ENCODE results near the gene CCNI2. TPM values are rescaled to one million over a fixed set of nuclear protein-coding genes. Genes with fewer than 3 reads are reported as not detected.

The CCNI2 gene
- total RNA-seq, 4 donors from 2014 or later = not detected

DNA sequence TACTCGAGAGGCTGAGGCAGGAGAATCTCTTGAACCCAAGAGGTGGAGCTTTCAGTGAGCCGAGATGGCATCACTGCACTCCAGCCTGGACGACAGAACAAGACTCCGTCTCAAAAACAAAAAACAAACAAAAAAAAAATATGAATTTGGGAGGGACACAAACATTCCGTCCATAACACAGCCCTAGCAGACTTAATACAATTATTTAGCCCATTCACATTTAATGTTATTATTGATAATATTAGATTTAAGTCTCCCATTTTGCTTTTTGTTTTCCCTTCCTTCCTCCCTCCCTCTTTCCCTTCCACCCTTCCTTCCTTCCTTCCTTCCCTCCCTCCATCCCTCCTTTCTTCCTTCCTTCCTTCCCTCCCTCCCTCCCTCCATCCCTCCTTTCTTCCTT lies 4.6 kb upstream of the CCNI2 start:
- Histone ChIP-seq H3K27me3 (peaks cover 12 to 26% of the 10 kb centered on the region in 2 donors), H3K4me3 (no peak overlapping the region), H3K27ac (no peak overlapping the region), H3K9me3 (no peaks in the 10 kb centered on the region), H3K36me3 (no peaks in the 10 kb centered on the region), H3K4me1 (no peaks in the 10 kb centered on the region)
- no peak for TF ChIP-seq POLR2A (IDR thresholded peaks at IDR 0.05)
- no peak for DNase-seq
- intact Hi-C loops (cut with DNase I; ENCODE audit: low total_unique reads) = no loop called here

DNA sequence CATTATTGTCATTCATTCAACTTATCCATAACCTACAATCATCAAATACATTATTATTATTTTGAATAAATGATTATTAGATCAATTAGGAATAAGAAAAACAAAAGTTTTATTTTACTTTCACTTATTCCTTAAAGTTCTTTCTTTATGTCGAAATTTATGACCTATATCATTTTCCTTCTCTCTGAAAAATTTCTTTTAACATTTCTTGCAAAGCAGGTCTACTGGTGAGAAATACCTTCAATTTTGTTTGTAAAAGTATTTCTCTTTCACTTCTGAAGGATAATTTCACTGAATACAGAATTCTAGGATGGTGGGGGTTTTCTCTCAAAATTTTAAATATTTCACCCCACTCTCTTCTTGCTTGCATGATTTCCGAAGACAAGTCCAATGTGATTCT lies 2.6 kb upstream of the CCNI2 start:
- DNase-seq = no peak
- no peak overlapping the region for H3K4me3 ChIP-seq
- H3K9me3 ChIP-seq = no peaks in the 10 kb centered on the region
- TF ChIP-seq, protein P1, sequence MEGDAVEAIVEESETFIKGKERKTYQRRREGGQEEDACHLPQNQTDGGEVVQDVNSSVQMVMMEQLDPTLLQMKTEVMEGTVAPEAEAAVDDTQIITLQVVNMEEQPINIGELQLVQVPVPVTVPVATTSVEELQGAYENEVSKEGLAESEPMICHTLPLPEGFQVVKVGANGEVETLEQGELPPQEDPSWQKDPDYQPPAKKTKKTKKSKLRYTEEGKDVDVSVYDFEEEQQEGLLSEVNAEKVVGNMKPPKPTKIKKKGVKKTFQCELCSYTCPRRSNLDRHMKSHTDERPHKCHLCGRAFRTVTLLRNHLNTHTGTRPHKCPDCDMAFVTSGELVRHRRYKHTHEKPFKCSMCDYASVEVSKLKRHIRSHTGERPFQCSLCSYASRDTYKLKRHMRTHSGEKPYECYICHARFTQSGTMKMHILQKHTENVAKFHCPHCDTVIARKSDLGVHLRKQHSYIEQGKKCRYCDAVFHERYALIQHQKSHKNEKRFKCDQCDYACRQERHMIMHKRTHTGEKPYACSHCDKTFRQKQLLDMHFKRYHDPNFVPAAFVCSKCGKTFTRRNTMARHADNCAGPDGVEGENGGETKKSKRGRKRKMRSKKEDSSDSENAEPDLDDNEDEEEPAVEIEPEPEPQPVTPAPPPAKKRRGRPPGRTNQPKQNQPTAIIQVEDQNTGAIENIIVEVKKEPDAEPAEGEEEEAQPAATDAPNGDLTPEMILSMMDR (IDR thresholded peaks at IDR 0.05) = no peak
- TF ChIP-seq POLR2A (IDR thresholded peaks at IDR 0.05) = no peak
- no peaks in the 10 kb centered on the region for H3K4me1 ChIP-seq
- H3K27me3 ChIP-seq = peaks cover 15 to 26% of the 10 kb centered on the region in 2 donors
- intact Hi-C loops (cut with DNase I; ENCODE audit: low total_unique reads) = no loop called here
- no peaks in the 10 kb centered on the region for H3K36me3 ChIP-seq
- H3K27ac ChIP-seq = no peak overlapping the region

DNA sequence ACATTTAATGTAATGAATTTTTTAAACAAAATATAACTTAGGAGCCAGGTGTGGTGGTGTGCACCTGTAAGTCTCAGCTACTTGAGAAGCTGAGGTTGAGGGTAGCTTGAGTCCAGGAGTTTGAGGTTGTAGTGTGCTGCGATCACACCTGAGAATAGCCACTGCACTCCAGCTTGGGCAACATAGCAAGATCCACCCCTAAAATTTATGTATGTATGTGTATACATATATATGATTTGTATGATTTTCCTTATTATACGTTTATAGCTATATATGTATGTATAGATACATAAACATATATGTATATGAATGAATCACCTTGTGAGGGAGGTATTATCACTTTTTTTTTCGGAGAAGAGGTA lies 653 bp upstream of the CCNI2 start:
- no peaks in the 10 kb centered on the region for H3K36me3 ChIP-seq
- no peaks in the 10 kb centered on the region for H3K9me3 ChIP-seq
- H3K4me3 ChIP-seq = no peak overlapping the region
- DNase-seq = no peak
- H3K27ac ChIP-seq = no peak overlapping the region
- TF ChIP-seq, protein P1 (IDR thresholded peaks at IDR 0.05) = no peak
- TF ChIP-seq POLR2A (IDR thresholded peaks at IDR 0.05) = no peak
- H3K27me3 ChIP-seq = peaks cover 15 to 26% of the 10 kb centered on the region in 2 donors
- intact Hi-C loops (cut with DNase I; ENCODE audit: low total_unique reads) = no loop called here
- no peaks in the 10 kb centered on the region for H3K4me1 ChIP-seq

DNA sequence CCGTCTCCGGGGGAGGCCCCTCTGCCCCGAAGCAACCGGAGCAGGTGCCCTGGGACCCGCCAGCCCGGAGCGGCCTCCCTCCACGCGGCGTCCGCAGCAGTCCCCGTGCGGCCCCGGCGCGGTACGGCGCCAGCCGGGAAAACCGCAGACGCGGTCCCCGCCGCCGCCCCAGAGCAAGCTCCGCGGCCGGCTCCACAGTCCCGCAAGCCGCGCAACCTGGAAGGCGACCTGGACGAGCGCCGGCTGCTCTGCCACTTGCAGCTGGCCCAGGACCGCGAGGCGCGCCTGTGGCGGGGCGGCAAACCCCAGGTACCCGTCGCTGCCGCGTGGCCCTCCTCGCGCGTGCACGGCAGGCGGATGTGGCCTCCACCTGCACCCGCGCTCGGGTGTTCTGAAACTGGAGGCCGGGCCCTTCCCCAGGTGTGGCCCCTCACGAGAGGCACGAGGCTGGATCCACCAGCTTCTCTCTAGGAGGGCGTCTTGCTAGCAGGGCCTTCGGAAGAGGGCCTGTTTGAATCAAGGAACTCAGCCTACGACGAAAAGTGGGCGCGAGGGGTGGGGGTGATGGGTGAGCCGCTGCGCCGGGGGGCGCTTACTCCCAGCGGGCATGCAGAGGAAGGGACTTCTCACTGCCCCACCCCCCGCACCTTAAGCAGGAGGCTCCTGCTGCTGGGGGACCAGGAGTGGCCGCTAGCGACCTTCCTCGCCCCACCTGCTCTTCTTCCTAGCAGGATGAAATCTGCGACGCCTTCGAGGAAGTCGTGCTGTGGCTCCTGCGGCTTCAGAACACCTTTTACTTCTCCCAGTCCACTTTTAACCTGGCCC lies 602 bp downstream of the CCNI2 start:
- Histone ChIP-seq H3K9me3 (no peaks in the 10 kb centered on the region), H3K4me3 (peak overlapping the region in 1 of 2 donors; percentile 25), H3K27ac (no peak overlapping the region), H3K4me1 (no peaks in the 10 kb centered on the region), H3K36me3 (no peaks in the 10 kb centered on the region), H3K27me3 (peaks cover 15 to 26% of the 10 kb centered on the region in 2 donors)
- no peak for DNase-seq
- TF ChIP-seq, protein P1 (IDR thresholded peaks at IDR 0.05) = no peak
- TF ChIP-seq POLR2A (IDR thresholded peaks at IDR 0.05) = no peak
- intact Hi-C loops (cut with DNase I; ENCODE audit: low total_unique reads) = no loop called here

DNA sequence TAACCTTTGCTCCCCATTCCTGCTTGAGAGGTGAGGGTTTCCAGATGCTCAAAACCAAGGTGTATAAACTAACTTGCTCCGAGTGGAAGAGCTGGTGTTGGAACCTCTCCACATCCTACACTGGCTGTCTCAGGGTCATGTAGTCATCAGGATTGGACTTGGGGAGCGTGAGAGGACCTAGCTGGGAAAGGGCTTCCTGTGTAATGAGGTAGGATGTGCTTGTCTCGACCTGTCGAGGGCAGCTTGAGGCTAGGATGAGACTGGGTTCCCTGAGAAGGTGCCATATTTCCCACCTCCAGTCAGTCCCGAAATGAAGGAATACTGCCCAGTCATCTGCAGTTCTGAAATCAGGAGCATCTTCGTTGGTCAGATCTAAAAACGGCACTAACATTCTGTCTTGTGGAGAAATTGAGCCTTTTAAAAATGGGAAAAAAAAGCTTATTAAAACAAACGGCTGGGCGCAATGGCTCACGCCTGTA lies 1.3 kb downstream of the CCNI2 start:
- intact Hi-C loops (cut with DNase I; ENCODE audit: low total_unique reads) = no loop called here
- Histone ChIP-seq H3K36me3 (no peaks in the 10 kb centered on the region), H3K4me1 (no peaks in the 10 kb centered on the region), H3K4me3 (no peak overlapping the region), H3K9me3 (no peaks in the 10 kb centered on the region), H3K27ac (no peak overlapping the region), H3K27me3 (peaks cover 15 to 26% of the 10 kb centered on the region in 2 donors)
- no peak for TF ChIP-seq POLR2A (IDR thresholded peaks at IDR 0.05)
- TF ChIP-seq, protein P1 (IDR thresholded peaks at IDR 0.05) = no peak
- no peak for DNase-seq

Data from uterus (tissue), 4 donors.